ENCODE results near the gene CRELD1. TPM values are rescaled to one million over a fixed set of nuclear protein-coding genes. Genes with fewer than 3 reads are reported as not detected.
A peak's percentile ranks its signal among the peaks of the same experiment; 100 is the strongest.

Gene CRELD1
- total RNA-seq, 2 donors from 2014 or later = 22.3 to 29.5 TPM

DNA sequence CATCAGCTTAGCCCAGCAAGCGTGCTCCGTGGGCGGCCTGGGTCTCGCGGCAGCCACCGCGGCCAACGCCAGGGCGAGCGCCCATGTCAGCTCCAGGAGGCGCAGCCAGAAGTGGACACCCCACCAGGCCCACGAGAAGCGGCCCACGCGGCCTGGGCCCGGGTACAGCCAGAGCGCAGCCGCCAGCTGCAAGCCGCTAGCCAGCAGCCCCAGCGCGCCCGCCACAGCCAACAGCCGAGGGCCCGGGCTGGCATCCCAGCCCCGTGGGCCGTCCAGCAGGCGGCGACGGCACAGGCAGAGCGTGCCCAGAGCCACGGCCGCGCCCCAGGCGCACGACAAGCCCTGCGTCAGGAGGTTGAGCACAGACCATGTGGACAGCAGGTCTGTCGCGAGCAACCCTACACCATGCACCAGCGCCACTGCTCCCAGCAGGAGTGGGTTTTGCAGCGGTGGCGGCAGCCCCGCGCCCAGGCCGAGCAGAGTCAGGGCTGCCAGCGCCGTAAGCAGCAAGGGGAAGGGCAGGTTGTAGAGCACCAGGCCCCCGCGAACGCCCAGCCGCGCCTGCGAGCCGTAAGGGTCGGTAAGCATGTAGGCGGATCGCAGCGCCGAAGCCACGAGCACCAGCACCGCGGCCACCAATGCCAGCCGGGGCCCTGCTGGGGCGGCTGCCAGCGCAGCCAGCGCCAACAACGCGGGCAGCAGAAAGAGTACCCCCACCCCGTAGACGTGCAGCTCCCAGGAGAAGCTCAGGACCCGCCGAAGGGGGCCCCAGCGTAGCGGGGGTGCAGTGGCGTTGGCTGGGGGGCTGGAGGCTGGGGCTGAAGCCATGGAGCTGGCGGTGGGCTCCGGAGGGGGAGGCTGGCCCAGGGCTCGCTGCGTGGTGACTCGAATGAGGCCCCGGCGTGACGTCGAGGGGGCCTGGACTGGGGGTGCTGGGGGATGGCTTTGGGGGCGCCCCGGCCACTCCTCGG, 13.7 kb downstream of the CRELD1 start:
- peak; percentile 88 for DNase-seq (ENCODE audit: low spot score)
- intact Hi-C loops (cut with DNase I) = no loop called here

DNA sequence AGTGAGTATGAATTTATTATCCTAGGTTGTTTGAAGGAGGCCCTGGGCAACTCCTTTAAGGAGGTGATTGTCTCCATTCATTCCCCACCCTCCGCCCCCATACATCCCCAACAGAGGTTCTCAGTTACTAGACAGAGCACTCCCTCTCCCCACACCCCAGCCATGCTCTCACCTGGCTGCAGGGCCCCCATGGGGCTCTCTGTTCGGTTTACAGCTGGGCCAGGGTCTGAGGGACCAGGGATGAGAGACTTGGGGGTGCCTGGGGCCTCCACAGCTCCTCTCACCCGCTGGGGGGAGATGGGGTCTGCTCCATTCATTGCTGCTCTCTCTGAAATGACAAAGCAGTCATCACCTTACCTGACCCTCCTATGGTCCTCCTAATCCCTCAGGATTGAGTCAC, 15.0 kb downstream of the CRELD1 start:
- DNase-seq (ENCODE audit: low spot score) = no peak
- intact Hi-C loops (cut with DNase I) = no loop called here

DNA sequence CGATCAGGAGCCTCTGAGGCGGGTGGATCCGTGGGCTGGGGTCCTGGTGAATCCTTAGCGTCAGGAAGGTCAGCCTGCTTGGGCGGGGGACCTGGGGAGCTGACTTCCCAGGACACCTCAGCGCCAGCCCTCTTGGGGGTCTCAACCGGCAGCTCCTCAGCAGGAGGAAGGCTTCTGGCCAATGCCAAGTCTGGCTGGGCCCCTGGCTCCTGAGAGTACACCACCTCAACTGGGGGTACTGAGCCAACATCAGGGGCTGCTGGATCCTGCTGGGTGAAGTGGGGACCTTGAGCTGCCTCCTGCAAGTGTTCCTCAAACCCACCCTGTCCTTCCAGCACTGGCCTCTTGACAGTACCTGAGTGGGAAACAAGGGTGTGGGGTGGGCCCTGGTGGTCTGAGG, 15.5 kb downstream of the CRELD1 start:
- intact Hi-C loops (cut with DNase I) = no loop called here
- no peak for DNase-seq (ENCODE audit: low spot score)

DNA sequence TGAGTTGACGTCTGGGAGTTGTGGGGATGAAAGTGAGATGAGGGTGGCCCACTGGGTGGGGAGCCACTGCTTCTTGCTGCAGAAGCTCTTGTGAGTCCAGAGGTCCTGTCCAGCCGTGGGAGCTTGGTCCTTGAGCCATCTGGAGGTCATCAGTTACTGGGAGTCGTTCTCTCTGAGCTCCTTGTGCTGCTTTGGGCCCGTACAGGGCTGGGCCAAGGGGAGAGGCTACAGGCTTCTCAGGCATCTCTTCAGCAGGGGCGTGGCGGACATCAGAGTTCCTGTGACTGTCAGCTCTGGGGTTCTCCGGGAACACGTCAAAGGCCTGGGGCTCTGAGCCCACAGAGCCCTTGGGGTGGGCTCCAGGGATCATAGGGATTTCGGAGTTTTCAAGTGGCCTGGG, 16.0 kb downstream of the CRELD1 start:
- DNase-seq (ENCODE audit: low spot score) = no peak
- intact Hi-C loops (cut with DNase I) = no loop called here

DNA sequence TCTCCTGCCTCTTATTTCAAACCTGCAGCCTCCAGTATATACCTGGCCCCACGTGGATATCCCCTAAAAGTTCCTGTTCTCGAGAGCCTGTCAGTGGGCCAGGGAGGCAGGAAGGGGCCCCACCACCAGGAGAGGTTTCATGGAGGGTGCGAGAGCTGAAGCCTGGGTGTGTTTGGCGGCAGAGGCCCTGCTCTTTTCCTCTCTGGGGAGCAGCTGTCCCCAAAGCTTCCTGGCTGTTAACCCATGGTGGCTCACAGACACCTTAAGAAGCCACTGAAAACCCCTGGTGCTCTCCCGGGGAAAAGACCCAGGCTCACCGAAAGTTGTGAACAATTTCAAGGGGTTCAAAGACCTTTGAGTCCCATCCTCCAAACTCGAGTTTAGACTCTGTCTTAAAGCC, 17.5 kb downstream of the CRELD1 start:
- DNase-seq (ENCODE audit: low spot score) = no peak
- intact Hi-C loops (cut with DNase I) = no loop called here

DNA sequence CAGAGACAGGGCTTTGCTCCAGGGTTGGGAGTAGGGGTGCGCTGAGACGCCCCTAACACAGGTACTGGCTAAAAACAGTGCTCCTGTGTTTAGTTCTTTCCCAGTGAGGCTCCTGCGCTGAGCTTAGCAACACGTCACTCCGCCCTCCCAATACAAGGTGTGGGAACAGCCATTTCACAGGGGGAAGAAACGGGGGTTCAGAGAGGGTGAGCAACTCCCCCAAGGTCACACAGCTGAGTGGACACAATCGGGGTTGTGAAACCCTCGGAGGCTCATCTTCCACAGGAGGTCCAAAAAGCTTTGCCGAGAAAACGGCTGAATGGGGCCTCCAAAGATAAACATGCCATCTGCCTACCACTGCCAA, 17.9 kb downstream of the CRELD1 start:
- no peak for DNase-seq (ENCODE audit: low spot score)
- intact Hi-C loops (cut with DNase I) = no loop called here

DNA sequence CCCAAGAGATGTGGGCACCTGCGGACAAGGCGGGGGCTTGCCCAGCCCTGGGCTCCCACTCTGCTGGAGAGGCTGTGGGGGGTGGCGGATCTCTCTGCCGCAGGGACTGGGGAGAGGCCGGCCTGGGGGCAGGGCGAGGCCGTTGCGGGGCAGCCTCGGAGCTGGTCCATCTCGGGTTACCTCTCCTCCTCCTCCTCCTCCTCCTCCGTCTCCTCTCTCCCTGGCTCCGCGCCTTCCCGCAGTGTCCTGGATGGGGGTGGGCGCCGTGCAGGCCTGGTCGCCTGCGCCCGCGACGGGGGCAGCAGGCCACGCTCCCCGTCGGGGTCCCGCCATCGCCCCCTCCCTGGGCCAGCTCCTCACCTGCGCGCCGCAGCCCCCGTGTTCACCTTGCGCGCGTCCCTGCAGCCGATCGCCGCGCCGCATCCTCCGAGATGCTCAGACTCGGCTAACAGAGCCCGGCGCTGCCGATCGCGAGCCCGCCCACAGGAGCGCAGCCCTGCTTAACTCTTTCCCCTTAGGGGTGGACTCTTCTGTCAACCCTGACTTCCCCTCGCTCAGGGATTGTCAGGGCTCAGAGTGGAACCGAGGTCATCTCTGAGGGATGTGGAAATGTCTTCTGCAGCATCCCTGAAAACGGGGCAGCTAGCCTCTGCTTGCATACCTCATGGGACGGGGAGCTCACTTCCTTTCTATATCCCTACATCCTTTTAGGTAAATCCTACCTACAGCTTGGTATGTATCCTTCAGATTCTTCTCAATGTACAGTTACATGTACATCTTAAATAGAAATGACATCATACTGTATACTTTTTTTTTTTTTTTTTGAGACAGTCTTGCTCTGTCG, 18.6 kb downstream of the CRELD1 start, which contains the start of gene PRRT3:
Gene PRRT3 (minus strand): TSS at position 447 of the 844 bp plus-strand sequence. CDS start 2,293 bp downstream, outside the sequence.
- DNase-seq (ENCODE audit: low spot score) = no peak
- intact Hi-C loops (cut with DNase I) = no loop called here

DNA sequence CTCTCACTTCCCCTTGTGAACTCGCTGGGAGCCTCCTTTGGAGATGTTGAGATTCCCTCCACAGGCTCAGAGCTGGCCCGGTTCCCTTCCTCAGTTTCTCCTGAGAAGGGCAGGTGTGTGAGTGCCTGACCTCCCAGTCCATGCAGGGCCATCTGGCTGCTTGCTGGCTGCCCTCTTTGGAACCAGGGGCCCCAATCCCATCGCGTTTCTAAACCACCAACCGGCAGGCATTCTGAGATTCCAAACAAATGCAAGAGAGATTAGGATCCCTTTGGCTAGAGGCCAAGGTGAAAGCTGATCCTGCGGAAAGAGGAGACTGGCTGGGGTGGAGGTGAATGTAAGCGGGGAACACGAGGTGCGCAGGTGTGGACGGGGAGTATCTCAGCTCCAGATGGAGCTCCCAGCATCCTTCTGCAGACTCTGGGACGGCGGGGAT, 21.5 kb downstream of the CRELD1 start:
- DNase-seq (ENCODE audit: low spot score) = no peak

DNA sequence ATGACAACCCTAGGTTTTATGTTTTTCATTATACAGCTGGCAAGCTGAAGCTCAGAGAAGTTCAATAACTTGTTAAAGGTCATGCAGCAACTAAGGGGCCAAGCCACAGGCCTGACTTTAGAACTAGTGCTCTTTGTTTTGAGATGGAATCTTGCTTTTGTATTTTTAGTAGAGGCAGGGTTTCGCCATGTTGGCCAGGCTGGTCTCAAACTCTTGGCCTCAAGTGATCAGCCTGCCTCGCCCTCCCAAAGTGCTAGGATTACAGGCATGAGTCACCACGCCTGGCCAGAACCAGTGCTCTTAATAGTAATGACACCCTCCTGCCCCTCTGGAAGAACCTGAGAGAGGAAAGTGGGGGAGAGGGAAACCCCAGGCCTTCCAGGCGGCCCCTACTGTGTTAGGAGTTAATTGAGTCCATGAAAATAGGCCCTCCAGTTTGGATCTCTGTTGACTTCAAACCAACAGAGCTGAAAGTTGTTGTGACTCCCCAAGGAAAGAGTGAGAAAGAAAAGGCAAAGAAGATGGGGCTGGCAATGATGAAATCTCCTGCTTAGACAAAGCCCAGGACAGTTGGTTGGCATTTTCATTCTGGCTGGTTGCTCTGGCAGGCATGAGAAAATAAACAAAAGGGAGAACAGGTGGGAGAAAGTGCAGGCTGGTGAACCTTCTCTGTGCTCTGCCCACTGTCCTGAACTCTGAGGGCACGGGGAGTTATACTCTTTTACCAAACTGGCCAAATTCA, 22.1 kb downstream of the CRELD1 start:
- DNase-seq (ENCODE audit: low spot score) = no peak
- intact Hi-C loops (cut with DNase I) = no loop called here

More for the DNA sequence above, 21.5 kb downstream of the CRELD1 start:
- intact Hi-C loops (cut with DNase I) = no loop called here

DNA sequence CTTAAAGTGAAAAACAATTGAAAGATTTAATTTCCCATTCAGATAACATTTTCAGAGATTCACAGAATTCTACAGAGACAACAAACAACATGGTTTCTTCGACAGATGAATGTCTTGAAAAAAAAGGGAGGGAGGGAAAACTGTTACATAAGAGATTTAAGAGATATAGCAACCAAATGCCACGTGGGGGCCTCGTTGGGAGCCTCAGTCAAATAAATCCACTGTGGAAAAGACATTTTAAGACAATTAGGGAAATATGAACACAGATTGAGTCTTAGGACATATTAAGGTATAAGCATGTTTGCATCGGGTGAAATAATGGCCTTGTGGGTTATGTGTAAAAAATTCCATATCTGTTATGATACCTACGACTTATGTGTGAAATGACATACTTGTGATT, 23.6 kb downstream of the CRELD1 start:
- no peak for DNase-seq (ENCODE audit: low spot score)
- intact Hi-C loops (cut with DNase I) = no loop called here

DNA sequence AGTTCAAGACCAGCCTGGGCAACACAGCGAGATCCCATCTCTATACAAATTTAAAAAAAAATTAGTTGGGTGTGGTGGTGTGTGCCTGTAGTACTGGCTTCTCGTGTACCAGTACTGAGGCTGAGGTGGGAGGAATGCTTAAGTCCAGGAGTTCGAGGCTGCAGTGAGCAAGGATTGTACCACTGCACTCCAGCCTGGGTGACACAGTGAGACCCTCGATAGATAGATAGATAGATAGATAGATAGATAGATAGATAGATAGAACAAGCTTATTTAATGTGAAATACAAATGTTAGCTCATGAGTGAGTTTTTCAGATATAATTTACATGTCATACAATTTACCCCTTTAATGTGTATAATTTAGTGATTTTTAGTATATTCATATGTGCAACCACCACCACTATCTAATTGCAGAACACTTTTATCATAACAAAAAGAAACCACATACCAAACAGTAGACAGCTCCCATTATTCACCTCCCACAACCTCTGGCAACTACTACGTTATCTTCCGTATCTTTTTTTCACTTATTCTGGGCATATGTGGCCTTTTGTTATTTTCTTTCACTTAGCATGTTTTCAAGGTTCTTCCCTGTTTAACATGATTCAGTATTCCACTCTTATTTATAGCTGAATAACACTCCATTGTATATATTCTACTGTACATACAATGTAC, 31.7 kb downstream of the CRELD1 start:
- DNase-seq (ENCODE audit: low spot score) = no peak

DNA sequence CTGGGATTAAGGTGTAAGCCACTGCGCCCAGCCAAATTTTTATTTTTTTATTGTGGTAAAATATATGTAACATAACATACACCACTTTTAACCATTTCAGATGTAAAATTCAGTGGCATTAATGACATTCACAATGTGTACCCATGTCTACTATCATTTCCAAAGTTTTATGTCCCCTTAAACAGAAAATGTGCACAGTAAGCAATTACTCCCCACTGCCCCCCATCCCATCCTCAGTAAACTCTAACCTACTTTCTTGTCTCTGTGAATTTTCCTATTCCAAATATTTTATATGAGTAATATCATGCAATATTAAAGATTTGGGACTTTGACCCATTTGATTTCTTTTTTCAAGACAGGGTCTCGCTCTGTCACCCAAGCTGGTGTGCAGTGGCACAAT, 33.2 kb downstream of the CRELD1 start:
- intact Hi-C loops (cut with DNase I) = no loop called here
- no peak for DNase-seq (ENCODE audit: low spot score)

More for the DNA sequence above, 31.7 kb downstream of the CRELD1 start:
- intact Hi-C loops (cut with DNase I) = no loop called here

DNA sequence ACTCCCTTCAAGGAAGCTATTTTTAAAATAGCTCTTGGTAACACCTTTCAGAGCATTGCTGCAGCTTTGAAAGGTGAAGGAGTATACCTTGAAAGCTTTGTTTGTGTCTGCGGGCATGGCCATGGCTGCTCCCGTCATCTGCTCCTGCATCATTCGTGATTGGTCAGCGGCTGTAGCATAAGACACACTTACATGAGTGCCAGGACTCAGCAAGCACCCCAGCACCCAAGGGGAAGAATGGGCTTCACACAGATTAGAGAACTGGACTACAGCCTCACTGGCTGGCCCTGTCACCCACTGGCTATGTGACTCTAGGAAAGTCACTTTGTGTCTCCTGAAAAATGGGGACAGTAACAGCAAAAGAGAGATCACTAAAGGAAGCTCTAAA, 36.0 kb downstream of the CRELD1 start:
- intact Hi-C loops (cut with DNase I) = no loop called here
- DNase-seq (ENCODE audit: low spot score) = no peak

DNA sequence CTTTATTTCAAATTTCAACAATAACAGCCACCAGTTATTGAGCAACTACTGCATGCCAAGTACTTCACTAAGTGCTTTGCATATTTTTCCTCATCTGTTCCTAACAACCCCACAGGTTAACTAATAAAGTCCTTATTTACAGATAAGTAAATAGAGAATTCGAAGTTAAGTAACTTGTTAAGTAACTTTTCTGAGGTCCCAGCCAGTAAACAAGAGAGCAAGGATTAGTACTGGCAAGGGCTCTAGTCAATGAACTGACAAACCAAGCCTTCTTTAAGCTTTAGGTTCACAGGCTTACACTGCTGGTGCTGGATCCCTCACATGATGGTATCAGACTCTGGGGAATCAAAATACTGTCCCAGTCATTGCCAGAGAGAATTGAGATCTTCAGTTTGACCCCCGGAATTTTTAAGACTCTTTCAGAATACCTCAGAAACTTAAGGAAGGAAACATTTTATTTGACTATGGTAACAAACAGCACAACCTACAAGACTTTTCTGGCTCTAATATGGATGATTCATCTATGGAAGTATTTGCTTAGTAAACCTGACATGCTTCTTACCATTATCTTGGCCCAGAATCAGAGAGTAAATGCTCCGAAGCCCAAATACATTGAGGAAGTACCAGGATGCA, 36.5 kb downstream of the CRELD1 start:
- no peak for DNase-seq (ENCODE audit: low spot score)
- intact Hi-C loops (cut with DNase I) = no loop called here

DNA sequence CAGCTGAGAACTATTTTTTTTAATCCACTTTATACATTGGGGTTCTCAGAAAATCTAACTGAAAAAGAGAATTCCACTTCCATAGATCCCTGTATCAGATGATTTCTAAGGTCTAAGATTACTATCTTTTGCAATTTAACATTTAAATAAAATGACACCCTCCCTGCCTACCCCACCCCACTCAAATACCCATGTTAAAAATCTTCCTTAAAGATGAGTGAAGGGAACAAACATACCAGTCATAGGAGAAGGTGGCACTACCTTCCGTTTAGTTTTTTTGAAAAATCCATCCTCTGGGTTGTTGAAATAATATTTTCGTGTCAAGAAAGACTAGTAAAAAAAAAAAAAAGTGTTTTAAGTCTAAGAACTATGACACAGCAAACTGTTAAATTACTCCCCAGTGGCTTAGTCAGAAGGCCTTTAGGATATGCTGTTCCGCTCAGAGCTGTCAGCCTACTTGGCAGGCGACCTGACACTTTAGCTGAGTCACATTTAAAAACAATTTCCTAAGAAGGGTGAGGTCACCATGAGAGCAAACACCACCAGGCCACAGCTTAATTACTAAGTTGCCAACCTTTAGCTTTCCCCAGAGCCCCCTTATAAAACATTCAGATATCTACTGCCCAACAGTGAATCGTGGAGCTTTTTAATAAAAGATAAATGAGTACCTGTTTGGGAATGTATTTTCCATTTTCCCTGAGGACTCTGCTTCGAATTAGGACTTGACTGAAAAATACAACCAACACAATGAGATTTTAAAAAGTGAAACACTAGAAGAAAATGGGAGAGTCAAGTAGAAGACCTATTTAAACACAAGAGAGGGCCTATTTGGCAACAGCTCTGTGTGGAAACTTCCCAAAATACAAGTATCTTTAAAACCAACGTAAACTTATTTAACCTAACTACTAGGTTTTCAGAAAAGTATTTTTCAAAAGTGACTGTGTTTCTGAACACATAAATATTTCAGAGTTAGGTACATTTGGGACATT, 43.4 kb downstream of the CRELD1 start:
- intact Hi-C loops (cut with DNase I) = no loop called here
- DNase-seq (ENCODE audit: low spot score) = peak; percentile 89

DNA sequence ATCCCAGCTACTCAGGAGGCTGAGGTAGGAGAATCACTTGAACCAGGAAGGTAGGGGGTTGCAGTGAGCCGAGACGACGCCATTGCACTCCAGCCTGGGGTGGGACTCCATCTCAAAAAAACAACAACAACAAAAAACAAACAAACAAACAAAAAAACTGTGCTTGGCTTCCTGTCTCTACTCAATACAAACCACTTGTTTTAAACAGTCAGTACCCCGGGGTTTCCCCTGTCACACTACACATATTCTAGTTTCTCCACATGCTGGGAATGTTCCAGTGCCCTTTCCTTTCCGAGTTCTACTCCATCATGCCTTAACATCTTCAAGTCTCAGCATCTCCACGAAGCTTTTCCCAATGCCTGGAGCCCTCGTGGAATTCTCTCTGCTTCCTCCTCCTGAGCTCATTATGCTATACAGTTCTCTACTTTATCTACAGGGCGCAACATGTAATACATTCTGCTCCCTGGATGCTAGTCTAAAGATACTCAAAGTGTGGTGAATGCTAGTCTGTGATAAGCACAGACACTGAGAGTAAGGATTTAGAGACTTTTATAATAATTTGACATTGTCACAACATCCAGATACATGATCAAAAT, 45.2 kb downstream of the CRELD1 start:
- intact Hi-C loops (cut with DNase I) = no loop called here
- DNase-seq (ENCODE audit: low spot score) = no peak

DNA sequence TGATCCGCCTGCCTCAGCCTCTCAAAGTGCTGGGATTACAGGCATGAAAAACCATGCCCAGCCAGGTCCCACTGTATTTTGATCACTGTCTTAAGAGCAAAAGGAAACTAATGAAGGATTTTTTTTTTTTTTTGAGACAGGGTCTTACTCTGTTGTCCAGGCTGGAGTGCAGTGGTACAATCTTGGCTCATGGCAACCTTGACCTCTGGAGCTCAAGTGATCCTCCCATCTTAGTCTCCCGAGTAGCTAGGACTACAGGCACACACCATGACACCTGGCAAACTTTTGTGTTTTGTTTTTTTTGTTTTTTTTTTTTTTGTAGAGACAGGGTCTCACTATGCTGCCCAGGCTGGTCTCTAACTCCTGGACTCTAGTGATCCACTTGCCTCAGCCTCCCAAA, 46.6 kb downstream of the CRELD1 start:
- intact Hi-C loops (cut with DNase I) = no loop called here

More for the DNA sequence above, 46.6 kb downstream of the CRELD1 start:
- no peak for DNase-seq (ENCODE audit: low spot score)

Measured in posterior vena cava (tissue), 2 donors.